ENCODE data around the gene BOC. TPM values are rescaled to one million over a fixed set of nuclear protein-coding genes. Genes with fewer than 3 reads are reported as not detected.

Gene BOC
- total and polyA plus RNA-seq, 2 experiments from 2014 or later = 2.1 to 4.1 TPM

DNA sequence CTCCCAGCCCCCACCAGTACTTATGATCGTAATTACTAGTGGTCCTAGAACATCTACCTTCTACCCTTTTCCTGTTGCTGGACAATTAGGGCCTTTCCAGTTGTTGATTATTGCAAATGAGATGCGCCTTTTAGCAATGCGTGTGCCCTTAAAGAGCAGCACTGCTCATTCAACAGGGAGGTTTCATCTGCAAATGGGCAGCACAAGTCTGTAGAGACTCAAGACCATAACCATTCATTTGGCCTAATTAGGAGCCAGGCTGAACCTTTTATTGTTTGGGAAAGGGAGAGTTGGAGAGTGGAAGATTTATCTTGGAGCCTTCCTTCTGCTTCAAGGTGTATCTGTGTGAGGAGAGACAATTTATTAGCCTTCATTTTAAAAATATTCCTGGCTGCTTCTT is 42.3 kb downstream of the BOC start (continued):
- TF ChIP-seq, protein P1, sequence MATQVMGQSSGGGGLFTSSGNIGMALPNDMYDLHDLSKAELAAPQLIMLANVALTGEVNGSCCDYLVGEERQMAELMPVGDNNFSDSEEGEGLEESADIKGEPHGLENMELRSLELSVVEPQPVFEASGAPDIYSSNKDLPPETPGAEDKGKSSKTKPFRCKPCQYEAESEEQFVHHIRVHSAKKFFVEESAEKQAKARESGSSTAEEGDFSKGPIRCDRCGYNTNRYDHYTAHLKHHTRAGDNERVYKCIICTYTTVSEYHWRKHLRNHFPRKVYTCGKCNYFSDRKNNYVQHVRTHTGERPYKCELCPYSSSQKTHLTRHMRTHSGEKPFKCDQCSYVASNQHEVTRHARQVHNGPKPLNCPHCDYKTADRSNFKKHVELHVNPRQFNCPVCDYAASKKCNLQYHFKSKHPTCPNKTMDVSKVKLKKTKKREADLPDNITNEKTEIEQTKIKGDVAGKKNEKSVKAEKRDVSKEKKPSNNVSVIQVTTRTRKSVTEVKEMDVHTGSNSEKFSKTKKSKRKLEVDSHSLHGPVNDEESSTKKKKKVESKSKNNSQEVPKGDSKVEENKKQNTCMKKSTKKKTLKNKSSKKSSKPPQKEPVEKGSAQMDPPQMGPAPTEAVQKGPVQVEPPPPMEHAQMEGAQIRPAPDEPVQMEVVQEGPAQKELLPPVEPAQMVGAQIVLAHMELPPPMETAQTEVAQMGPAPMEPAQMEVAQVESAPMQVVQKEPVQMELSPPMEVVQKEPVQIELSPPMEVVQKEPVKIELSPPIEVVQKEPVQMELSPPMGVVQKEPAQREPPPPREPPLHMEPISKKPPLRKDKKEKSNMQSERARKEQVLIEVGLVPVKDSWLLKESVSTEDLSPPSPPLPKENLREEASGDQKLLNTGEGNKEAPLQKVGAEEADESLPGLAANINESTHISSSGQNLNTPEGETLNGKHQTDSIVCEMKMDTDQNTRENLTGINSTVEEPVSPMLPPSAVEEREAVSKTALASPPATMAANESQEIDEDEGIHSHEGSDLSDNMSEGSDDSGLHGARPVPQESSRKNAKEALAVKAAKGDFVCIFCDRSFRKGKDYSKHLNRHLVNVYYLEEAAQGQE (IDR thresholded peaks at IDR 0.05; ENCODE audit: unreplicated experiment) = no peak
- TF ChIP-seq POLR2AphosphoS5 (IDR thresholded peaks at IDR 0.05; ENCODE audit: low read depth) (no peak), STAT1 (IDR thresholded peaks at IDR 0.05; ENCODE audit: unreplicated experiment) (no peak)
- TF ChIP-seq, protein P2, sequence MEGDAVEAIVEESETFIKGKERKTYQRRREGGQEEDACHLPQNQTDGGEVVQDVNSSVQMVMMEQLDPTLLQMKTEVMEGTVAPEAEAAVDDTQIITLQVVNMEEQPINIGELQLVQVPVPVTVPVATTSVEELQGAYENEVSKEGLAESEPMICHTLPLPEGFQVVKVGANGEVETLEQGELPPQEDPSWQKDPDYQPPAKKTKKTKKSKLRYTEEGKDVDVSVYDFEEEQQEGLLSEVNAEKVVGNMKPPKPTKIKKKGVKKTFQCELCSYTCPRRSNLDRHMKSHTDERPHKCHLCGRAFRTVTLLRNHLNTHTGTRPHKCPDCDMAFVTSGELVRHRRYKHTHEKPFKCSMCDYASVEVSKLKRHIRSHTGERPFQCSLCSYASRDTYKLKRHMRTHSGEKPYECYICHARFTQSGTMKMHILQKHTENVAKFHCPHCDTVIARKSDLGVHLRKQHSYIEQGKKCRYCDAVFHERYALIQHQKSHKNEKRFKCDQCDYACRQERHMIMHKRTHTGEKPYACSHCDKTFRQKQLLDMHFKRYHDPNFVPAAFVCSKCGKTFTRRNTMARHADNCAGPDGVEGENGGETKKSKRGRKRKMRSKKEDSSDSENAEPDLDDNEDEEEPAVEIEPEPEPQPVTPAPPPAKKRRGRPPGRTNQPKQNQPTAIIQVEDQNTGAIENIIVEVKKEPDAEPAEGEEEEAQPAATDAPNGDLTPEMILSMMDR (conservative IDR thresholded peaks at IDR 0.05; ENCODE audit: low read depth in 2 of 2) = no peak

DNA sequence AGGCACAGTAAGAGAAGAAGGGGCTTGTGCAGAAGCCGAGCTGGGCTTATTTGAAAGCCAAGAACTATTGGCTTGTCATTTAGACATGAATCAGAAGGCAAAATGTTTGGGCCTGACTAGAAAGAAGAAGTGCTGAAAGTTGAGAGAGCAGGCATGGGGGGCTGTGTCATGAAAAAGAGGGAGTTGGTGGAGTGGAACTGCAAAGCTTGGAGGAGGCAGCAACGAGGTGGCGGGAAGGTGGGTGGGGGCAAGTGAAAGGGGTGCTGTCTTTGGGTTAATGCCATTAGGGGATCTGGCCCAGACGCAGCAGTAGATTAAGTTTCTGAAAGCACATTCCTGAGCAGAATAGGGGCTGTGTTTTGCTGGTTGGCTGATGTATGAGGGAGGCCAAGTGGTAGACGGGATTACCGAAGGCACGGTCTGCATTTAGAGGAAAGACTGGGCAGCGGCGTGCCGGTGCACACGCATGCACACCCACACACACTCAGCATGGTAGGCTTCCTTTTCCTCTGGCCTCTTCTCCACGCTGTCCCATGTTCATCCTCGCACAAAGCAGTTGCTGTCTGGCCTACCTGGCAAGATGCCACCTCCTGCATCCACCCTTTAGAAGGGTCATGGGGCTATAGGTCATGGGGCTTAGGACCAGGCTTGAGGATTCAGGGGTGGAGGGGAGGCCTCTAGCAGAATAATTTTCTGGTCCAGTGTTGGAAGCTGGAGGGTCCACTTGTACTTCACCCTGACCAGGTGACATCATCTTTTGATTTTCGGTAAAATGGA is 43.0 kb downstream of the BOC start:
- no peaks in the 10 kb centered on the region for H3K27me3 ChIP-seq (ENCODE audit: insufficient read depth)
- no peak overlapping the region for H2AFZ ChIP-seq
- no peak overlapping the region; the same call in 1 of the 2 replicates for H3K4me2 ChIP-seq
- no peak for DNase-seq (ENCODE audit: low spot score)
- no peak overlapping the region for H3K27ac Mint-ChIP-seq
- no peaks in the 10 kb centered on the region for H3K79me2 ChIP-seq (replicated peaks; ENCODE audit: insufficient read depth)
- peaks cover 21% of the 10 kb centered on the region for H3K4me1 Mint-ChIP-seq
- no peaks in the 10 kb centered on the region for H3K9me3 Mint-ChIP-seq
- ATAC-seq = peak; percentile 31
- H3K27me3 Mint-ChIP-seq (ENCODE audit: insufficient read depth, low read depth, poor library complexity) = no peaks in the 10 kb centered on the region
- H3K27ac ChIP-seq (ENCODE audit: low read depth) = no peak overlapping the region
- H4K20me1 ChIP-seq (replicated peaks; ENCODE audit: insufficient read depth) = no peaks in the 10 kb centered on the region
- TF ChIP-seq ZNF114 (CRISPR knock-in tag; IDR thresholded peaks at IDR 0.05) = no peak
- no peak for TF ChIP-seq NANOG (IDR thresholded peaks at IDR 0.05; ENCODE audit: borderline replicate concordance)
- TF ChIP-seq, protein P1 (IDR thresholded peaks at IDR 0.05; ENCODE audit: unreplicated experiment) = no peak
- TF ChIP-seq, protein P3, sequence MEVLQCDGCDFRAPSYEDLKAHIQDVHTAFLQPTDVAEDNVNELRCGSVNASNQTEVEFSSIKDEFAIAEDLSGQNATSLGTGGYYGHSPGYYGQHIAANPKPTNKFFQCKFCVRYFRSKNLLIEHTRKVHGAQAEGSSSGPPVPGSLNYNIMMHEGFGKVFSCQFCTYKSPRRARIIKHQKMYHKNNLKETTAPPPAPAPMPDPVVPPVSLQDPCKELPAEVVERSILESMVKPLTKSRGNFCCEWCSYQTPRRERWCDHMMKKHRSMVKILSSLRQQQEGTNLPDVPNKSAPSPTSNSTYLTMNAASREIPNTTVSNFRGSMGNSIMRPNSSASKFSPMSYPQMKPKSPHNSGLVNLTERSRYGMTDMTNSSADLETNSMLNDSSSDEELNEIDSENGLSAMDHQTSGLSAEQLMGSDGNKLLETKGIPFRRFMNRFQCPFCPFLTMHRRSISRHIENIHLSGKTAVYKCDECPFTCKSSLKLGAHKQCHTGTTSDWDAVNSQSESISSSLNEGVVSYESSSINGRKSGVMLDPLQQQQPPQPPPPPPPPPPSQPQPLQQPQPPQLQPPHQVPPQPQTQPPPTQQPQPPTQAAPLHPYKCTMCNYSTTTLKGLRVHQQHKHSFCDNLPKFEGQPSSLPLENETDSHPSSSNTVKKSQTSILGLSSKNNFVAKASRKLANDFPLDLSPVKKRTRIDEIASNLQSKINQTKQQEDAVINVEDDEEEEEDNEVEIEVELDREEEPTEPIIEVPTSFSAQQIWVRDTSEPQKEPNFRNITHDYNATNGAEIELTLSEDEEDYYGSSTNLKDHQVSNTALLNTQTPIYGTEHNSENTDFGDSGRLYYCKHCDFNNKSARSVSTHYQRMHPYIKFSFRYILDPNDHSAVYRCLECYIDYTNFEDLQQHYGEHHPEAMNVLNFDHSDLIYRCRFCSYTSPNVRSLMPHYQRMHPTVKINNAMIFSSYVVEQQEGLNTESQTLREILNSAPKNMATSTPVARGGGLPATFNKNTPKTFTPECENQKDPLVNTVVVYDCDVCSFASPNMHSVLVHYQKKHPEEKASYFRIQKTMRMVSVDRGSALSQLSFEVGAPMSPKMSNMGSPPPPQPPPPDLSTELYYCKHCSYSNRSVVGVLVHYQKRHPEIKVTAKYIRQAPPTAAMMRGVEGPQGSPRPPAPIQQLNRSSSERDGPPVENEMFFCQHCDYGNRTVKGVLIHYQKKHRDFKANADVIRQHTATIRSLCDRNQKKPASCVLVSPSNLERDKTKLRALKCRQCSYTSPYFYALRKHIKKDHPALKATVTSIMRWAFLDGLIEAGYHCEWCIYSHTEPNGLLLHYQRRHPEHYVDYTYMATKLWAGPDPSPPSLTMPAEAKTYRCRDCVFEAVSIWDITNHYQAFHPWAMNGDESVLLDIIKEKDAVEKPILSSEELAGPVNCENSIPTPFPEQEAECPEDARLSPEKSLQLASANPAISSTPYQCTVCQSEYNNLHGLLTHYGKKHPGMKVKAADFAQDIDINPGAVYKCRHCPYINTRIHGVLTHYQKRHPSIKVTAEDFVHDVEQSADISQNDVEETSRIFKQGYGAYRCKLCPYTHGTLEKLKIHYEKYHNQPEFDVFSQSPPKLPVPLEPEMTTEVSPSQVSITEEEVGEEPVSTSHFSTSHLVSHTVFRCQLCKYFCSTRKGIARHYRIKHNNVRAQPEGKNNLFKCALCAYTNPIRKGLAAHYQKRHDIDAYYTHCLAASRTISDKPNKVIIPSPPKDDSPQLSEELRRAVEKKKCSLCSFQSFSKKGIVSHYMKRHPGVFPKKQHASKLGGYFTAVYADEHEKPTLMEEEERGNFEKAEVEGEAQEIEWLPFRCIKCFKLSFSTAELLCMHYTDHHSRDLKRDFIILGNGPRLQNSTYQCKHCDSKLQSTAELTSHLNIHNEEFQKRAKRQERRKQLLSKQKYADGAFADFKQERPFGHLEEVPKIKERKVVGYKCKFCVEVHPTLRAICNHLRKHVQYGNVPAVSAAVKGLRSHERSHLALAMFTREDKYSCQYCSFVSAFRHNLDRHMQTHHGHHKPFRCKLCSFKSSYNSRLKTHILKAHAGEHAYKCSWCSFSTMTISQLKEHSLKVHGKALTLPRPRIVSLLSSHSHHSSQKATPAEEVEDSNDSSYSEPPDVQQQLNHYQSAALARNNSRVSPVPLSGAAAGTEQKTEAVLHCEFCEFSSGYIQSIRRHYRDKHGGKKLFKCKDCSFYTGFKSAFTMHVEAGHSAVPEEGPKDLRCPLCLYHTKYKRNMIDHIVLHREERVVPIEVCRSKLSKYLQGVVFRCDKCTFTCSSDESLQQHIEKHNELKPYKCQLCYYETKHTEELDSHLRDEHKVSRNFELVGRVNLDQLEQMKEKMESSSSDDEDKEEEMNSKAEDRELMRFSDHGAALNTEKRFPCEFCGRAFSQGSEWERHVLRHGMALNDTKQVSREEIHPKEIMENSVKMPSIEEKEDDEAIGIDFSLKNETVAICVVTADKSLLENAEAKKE (CRISPR knock-in tag; IDR thresholded peaks at IDR 0.05) = no peak
- no peak for TF ChIP-seq CREB1 (CRISPR knock-in tag; IDR thresholded peaks at IDR 0.05; ENCODE audit: low read depth)
- no peaks in the 10 kb centered on the region for H3K9me2 ChIP-seq (ENCODE audit: insufficient read depth)
- peaks cover 6% of the 10 kb centered on the region; the same call in 1 of the 2 replicates for H3K4me1 ChIP-seq (ENCODE audit: insufficient read depth)
- H3K4me3 Mint-ChIP-seq = no peak overlapping the region
- H3K36me3 ChIP-seq (ENCODE audit: insufficient read depth) = no peaks in the 10 kb centered on the region
- H3F3A ChIP-seq (replicated peaks; ENCODE audit: low read depth) = no peaks in the 10 kb centered on the region
- H3K4me3 ChIP-seq = no peak overlapping the region
- H3K36me3 Mint-ChIP-seq (ENCODE audit: low read depth) = no peaks in the 10 kb centered on the region; the same call in 2 of the 3 replicates
